GM21825 (cell line): ENCODE data around the gene NNT.
"Not testable (repeated sequence)": the region's sequence is repeated elsewhere in the genome, so short reads cannot be mapped to it uniquely, and the experiment has no call there.

ENCODE experiments used
- ATAC-seq: cut with Tn5 transposase; IDR thresholded peaks from one replicate; pipeline ENCODE4 v1.9.1; 2021; ENCODE audit warnings: mild to moderate bottlenecking, moderate library complexity; ENCODE audit not compliant: unreplicated experiment

The NNT gene

DNA sequence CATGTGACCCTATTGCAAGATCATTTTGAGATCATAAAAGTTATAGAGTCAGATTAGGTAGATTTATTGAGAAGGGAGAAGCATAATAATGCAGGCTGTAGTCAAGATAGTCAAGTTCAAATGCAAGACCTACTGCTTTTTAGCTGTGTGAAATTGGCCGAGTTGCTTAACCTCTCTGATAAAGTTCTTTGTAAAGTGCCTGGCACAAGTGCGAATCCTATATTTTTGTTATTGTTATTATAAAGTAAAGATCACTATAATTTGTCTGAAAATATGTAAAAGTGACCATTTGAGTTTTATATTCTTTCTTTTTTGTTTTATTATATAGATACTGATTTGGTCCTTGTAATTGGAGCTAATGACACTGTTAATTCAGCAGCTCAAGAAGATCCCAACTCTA lies 99.3 kb downstream of the NNT start:
- ATAC-seq: no peak

DNA sequence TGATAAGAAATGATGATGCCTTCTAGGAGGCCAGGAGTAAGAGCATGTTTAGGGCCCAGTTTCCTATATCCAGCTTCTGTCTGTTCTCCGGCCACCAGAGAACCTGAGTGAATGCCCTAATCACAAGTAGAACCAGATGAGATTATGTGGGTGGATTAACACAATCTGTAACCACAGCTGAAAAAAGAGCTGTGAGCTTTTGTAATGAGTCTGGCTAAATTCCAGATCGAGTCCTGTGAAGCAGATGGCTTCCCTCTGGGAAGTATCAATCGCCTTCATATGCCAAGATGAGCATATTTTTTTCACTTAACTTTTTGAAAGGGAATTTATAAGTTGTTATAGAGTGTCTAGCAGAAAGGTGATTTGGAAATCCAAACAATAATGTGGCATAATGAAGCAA lies 99.8 kb downstream of the NNT start:
- no peak for ATAC-seq

DNA sequence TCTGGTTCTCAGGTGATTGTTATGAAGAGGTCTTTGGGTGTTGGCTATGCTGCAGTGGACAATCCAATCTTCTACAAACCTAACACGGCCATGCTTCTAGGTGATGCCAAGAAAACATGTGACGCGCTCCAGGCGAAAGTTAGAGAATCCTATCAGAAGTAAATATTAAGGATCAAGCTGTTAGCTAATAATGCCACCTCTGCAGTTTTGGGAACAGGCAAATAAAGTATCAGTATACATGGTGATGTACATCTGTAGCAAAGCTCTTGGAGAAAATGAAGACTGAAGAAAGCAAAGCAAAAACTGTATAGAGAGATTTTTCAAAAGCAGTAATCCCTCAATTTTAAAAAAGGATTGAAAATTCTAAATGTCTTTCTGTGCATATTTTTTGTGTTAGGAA lies 101.3 kb downstream of the NNT start:
- ATAC-seq: no peak

DNA sequence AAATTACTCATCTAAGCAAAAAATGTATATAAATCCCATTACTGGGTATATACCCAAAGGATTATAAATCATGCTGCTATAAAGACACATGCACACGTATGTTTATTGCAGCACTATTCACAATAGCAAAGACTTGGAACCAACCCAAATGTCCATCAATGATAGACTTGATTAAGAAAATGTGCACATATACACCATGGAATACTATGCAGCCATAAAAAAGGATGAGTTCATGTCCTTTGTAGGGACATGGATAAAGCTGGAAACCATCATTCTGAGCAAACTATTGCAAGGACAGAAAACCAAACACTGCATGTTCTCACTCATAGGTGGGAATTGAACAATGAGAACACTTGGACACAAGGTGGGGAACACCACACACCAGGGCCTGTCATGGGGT lies 103.6 kb downstream of the NNT start:
- ATAC-seq: not testable (repeated sequence)

DNA sequence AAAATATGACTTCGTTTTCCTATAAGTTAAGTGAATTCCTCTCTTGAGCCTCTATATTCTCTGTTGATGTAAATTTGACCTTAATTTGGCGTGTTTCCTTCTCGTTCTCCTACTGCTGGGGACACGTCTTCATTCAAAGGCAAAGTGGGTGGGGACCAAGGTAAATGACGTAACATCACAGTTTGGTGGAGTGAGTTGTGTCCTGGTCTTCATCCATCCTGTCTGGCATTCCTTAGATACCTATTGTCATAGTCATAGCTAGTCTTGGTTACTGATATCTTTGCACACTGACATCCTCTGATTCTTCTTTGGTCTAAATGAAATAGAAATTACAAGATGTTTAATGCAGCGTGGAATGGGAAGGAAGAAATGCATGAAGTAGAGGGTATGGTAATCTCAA lies 108.5 kb downstream of the NNT start:
- no peak for ATAC-seq

DNA sequence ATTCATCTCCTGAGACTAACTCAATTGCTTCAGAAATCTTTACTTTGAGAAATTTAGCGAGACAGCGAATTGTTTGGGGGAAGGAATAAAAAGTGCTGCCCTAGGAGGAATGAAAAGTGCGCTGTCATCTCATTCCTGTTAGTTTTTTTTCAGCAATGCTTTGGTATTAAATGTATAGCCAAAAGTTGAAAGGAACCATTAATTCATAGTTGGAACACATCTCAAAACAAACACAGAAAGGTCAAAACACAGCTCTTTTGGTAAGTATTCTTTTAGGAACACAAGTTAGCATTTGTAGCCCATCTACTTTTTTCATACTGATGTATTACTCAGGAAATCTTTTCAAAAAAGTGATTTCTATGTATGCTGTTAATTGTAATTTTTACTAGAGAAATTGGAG lies 109.1 kb downstream of the NNT start:
- no peak for ATAC-seq

DNA sequence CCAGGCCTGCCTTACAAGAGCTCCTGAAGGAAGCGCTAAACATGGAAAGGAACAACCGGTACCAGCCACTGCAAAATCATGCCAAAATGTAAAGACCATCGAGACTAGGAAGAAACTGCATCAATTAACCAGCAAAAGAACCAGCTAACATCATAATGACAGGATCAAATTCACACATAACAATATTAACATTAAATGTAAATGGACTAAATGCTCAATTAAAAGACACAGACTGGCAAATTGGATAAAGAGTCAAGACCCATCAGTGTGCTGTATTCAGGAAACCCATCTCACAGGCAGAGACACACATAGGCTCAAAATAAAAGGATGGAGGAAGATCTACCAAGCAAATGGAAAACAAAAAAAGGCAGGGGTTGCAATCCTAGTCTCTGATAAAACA lies 116.8 kb downstream of the NNT start:
- not testable (repeated sequence) for ATAC-seq

DNA sequence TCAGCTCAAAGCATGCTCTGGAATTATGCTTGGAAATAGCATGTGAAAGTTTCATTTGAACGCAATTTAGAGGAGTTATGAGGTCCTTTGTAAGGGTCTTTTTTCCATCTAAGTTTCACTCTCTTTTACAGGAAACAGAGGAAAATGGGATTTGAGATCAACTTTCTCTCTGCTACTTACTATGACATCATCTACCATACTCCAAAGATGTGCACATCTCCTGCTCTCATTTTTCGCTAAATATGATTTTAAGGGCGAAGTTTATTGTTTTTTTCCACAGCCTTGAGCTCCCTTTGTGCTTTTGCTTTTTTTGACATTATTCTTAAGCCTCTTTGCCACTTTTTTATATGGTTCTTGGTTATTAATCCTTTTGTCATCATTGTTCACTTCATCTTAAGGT lies 125.6 kb downstream of the NNT start:
- no peak for ATAC-seq

DNA sequence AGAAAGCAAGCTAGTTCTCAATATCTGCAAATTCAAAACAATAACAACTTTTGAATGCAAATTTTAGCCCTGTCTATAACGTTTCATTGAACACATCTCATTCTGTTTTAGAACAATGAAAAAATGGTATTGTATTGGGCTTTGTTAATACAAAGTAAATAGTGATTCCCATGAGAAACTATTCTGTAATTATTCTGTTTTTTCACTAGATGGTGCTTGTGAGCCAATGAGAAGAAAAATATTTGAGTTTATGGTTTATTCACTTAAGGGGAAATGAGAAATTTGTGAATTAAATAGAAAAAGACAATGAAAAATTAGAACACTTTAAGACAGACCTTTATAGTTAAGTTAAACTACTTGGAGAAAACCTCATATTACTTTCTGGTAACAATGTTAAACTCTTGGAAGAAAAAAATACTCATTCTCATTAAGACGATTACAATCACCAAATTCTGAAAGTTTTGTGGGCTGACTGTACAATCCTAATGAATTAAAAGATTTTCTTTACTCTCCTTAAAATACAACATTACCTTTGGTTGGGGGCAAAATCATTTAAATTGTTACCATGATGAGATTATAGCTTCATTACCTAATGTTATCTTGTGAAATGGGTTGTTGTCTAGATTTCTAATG lies 127.0 kb downstream of the NNT start:
- ATAC-seq: no peak

DNA sequence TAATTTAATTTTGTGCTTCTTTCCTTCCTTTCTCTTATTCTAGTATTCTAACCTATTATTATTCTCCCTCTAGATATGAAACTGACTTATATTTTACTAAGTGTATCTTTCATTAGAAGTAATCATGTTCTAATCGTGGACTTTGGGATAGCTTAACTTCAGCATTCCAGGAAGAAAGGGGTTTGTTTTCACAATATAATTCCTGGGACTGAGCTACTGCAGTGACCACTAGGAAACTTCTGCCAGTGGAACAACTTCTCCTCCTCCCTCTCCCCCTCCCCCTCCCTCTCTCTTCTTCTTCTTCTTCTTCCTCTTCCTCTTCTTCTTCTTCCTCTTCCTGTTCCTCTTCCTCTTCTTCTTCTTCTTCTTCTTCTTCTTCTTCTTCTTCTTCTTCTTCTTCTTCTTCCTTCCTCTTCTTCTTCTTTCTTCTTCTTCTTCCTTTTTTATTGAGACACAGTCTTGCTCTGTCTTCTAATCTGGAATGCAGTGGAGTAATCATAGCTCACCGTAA lies 127.9 kb downstream of the NNT start:
- no peak for ATAC-seq

DNA sequence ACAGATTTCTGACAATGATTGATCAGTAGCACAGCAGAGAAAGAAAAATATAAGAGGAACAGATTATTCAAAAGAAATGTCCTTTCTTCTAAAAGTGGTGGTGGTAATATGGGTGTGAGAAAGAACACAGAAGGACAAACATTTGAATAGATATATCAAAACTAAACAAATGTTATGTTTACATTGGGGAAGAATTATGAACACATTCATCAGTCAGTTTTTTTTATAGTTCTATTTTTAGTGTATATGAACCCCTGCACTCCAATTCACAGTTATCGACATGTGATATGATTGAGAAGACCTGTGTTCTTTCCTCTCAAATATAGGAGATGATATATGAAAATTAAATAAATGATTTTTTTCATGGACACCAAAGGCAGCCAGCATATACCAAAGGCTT lies 128.6 kb downstream of the NNT start:
- no peak for ATAC-seq

DNA sequence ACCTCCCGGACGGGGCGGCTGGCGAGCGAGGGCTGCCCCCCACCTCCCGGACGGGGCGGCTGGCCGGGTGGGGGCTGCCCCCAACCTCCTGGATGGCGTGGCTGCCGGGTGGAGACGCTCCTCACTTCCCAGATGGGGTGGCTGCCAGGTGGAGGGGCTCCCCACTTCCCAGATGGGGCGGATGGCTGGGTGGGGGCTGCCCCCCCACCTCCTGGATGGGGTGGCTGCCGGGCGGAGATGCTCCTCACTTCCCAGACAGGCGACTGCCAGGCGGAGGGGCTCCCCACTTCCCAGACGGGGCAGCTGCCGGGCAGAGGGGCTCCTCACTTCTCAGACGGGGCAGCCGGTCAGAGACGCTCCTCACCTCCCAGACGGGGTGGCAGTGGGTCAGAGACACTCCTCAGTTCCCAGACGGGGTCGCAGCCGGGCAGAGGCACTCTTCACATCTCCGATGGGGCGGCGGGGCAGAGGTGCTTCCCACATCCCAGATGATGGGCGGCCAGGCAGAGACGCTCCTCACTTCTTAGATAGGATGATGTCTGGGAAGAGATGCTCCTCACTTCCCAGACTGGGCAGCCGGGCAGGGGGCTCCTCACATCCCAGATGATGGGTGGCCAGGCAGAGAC lies 143.1 kb downstream of the NNT start:
- ATAC-seq: not testable (repeated sequence)

DNA sequence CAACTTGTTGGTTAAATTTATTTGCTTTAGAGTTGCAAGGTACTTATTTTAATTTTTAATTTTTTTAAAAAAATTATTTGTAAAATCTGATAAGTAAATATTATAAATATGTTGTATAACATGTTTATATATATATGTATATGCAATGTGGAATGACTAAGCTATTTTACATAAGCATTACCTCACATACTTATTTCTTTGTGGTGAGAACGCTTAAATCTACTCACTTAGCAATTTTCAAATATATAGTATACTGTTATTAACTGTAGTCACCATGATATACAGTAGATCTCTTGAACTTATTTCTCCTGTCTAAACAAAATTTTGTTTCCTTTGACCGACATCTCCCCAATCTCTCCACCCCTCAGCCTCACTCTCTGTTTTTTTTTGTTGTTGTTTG lies 147.8 kb downstream of the NNT start:
- no peak for ATAC-seq

DNA sequence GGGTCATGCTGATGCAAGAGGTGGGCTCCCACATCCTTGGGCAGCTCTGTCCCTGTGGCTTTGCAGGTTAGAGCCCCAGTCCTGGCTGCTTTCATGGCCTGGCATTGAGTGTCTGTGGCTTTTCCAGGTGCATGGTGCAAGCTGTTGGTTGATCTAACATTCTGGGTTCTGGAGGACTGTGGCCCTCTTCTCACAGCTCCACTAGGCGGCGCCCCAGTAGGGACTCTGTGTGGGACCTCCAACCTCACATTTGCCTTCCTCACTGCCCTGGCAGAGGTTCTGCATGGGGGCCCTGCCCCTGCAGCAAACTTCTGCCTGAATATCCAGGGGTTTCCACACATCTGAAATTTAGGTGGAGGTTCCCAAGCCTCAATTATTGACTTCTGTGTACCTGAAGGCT lies 150.1 kb downstream of the NNT start:
- ATAC-seq: no peak
